Mammary epithelial cell (primary cell): ENCODE data around the gene FXYD6.

Source experiments
- CTCF ChIP-seq, 2 donors: IDR thresholded peaks in 1 of 2; conservative IDR thresholded peaks in 1 of 2; 2 replicates each; pipeline ENCODE4 v1.5.1; 2011 to 2012; ENCODE audit warnings: inconsistent platforms in 2 of 2, low read length in 2 of 2, mild to moderate bottlenecking in 2 of 2, control low read depth in 1 of 2, low read depth in 1 of 2; ENCODE audit not compliant: insufficient read depth in 1 of 2; ENCODE audit errors: extremely low read depth in 1 of 2
- EZH2 ChIP-seq: IDR thresholded peaks from 2 replicates; pipeline ENCODE4 v1.6.1; 2012; ENCODE audit warnings: low read length, inconsistent platforms, borderline replicate concordance

- TF ChIP-seq CTCF (conservative IDR thresholded peaks at IDR 0.05 in 1 of 2, IDR thresholded peaks at IDR 0.05 in 1 of 2; ENCODE audit: extremely low read depth in 1 of 2, insufficient read depth in 1 of 2, low read depth in 1 of 2, low read length in 2 of 2) (no peak), EZH2 (no peak)
Observed at GRCh38 chr11:117789241-117789640, 87.2 kb downstream of the FXYD6 start.
